GM21360 (cell line): ENCODE data around the gene SPACA4.
"Not testable (repeated sequence)": the region's sequence is repeated elsewhere in the genome, so short reads cannot be mapped to it uniquely, and the experiment has no call there.

ENCODE experiments used
- ATAC-seq: cut with Tn5 transposase; IDR thresholded peaks from one replicate; pipeline ENCODE4 v1.9.1; 2021; ENCODE audit warnings: mild to moderate bottlenecking, moderate library complexity; ENCODE audit not compliant: unreplicated experiment

The SPACA4 gene

GRCh38 chr19:48606463-48607358 is at the start of gene SPACA4:
TSS of gene SPACA4 (plus strand) at chr19:48606742. CDS start at chr19:48606979, 237 bp downstream.
- no peak for ATAC-seq

GRCh38 chr19:48556825-48557224 is 49.7 kb upstream of the SPACA4 start:
- no peak for ATAC-seq

GRCh38 chr19:48558018-48558684 is 48.4 kb upstream of the SPACA4 start:
- ATAC-seq, result no peak

GRCh38 chr19:48560095-48560530 is 46.4 kb upstream of the SPACA4 start:
- ATAC-seq, result no peak

- ATAC-seq, result no peak
These were observed 45.1 kb upstream of the SPACA4 start for GRCh38 chr19:48561412-48561811.

GRCh38 chr19:48565090-48565489 is 41.5 kb upstream of the SPACA4 start:
- ATAC-seq, result no peak

GRCh38 chr19:48568345-48568886 is 38.1 kb upstream of the SPACA4 start:
- no peak for ATAC-seq

GRCh38 chr19:48569814-48570213 is 36.7 kb upstream of the SPACA4 start:
- no peak for ATAC-seq

GRCh38 chr19:48571378-48572162 is 35.0 kb upstream of the SPACA4 start:
- ATAC-seq, result no peak

GRCh38 chr19:48573163-48573505 is 33.4 kb upstream of the SPACA4 start:
- no peak for ATAC-seq

- no peak for ATAC-seq
These were observed 30.5 kb upstream of the SPACA4 start for GRCh38 chr19:48575931-48576622.

- not testable (repeated sequence) for ATAC-seq
These were observed 28.6 kb upstream of the SPACA4 start for GRCh38 chr19:48577908-48578307.

- ATAC-seq, result no peak
These were observed 27.7 kb upstream of the SPACA4 start for GRCh38 chr19:48578891-48579290.

GRCh38 chr19:48582168-48582567 is 24.4 kb upstream of the SPACA4 start:
- ATAC-seq, result no peak

GRCh38 chr19:48587387-48587786 is 19.2 kb upstream of the SPACA4 start:
- ATAC-seq, result no peak

GRCh38 chr19:48588670-48589401 is 17.7 kb upstream of the SPACA4 start:
- ATAC-seq, result no peak

- no peak for ATAC-seq
These were observed 15.5 kb upstream of the SPACA4 start for GRCh38 chr19:48591021-48591420.

GRCh38 chr19:48595171-48595570 is 11.4 kb upstream of the SPACA4 start:
- ATAC-seq, result no peak

GRCh38 chr19:48595833-48596232 is 10.7 kb upstream of the SPACA4 start:
- ATAC-seq, result no peak

- no peak for ATAC-seq
These were observed 10.3 kb upstream of the SPACA4 start for GRCh38 chr19:48596237-48596636.
